Psoas muscle (tissue), 8 donors: Measurements from ENCODE around the gene MAPK6. TPM values are rescaled to one million over a fixed set of nuclear protein-coding genes. Genes with fewer than 3 reads are reported as not detected.
A peak's percentile ranks its signal among the peaks of the same experiment; 100 is the strongest.

Experiments
- ATAC-seq, 4 donors: fragments of 200-7000 bp; cut with Tn5 transposase; one replicate each; pipeline ENCODE4 v1.9.1; 2020; ENCODE audit warnings: moderate library complexity in 3 of 4, mild to moderate bottlenecking in 2 of 4
- DNase-seq, 2 donors: peaks; one replicate each; pipeline ENCODE4 v3.0.0-alpha.2; 2020
- H3K27ac ChIP-seq: fragments of 200-600 bp; one replicate; pipeline ENCODE4 v1.8.0; 2022
- H3K27me3 ChIP-seq, 3 donors: fragments of 200-600 bp in 1 of 3; one replicate each; pipeline versions ENCODE4 v1.6.1 to v1.8.0; 2013 to 2022; ENCODE audit warnings: low read length in 2 of 3, mild to moderate bottlenecking in 2 of 3, moderate library complexity in 1 of 3; ENCODE audit not compliant: insufficient read depth in 3 of 3
- H3K36me3 ChIP-seq, 2 donors: fragments of 200-600 bp in 1 of 2; one replicate each; pipeline versions ENCODE4 v1.6.1 to v1.8.0; 2013 to 2022; ENCODE audit warnings: low read depth in 1 of 2, mild to moderate bottlenecking in 1 of 2, moderate library complexity in 1 of 2; ENCODE audit not compliant: insufficient read depth in 1 of 2
- H3K4me1 ChIP-seq: fragments of 200-600 bp; one replicate; pipeline ENCODE4 v1.8.0; 2022
- H3K4me3 ChIP-seq: fragments of 200-600 bp; one replicate; pipeline ENCODE4 v1.8.0; 2022; ENCODE audit warnings: mild to moderate bottlenecking
- H3K9me3 ChIP-seq: fragments of 200-600 bp; one replicate; pipeline ENCODE4 v1.8.0; 2022
- WGBS, 3 donors: extraction: QIAGEN DNeasy Blood & Tissue Kit; methylation state at CpG; one replicate each; pipeline versions ENCODE4 v1.1.6 to v1.1.7; 2013; 5-methylcytosine and 5-hydroxymethylcytosine counted together
- intact Hi-C, 2 donors: fragments of 100-400 bp; cut with DNase I; formaldehyde crosslinking; loops; one replicate each; pipeline versions ENCODE4 v1.11.0 to v1.14.2; 2022
- polyA plus RNA-seq, 3 donors: library from polyadenylated mRNA; stranded (reverse); fragments of 200-250 nt; gene quantifications; one replicate each; pipeline ENCODE4 v1.2.3, GENCODE V29; 2013
- total RNA-seq, 4 donors: library from RNA; stranded (reverse); fragmentation: NEBNext Ultra II Directional in 2 of 4; extraction: Animal tissue kit (Norgen Biotek cat#: 25700) in 2 of 4; gene quantifications; one replicate each; pipeline versions ENCODE4 v1.2.1 to v1.2.4, GENCODE V29; 2021 to 2023
- TF ChIP-seq, protein P1 (sequence below): fragments of 200-600 bp; IDR thresholded peaks from one replicate; pipeline ENCODE4 v1.8.0; 2022; ENCODE audit warnings: antibody characterized with exemption
- donor health status: healthy with polysubstance abuse.
- donor health status: DM: no; HTN: no; CAD: no; lungs with moderate emphysema.
- donor health status: Bipolar disorder and iron deficiency.
- donor health status: healthy.
- donor health status: DM: yes; HTN: yes; CAD: no.
- donor health status: DM: no; HTN: no; CAD: no.
- donor health status: DM: no; HTN: no; CAD: no.
- donor health status: DM: yes; HTN: yes; CAD: no.

Gene MAPK6
- total and polyA plus RNA-seq, 7 donors = 21.1 to 62.7 (median 48.5) TPM

DNA sequence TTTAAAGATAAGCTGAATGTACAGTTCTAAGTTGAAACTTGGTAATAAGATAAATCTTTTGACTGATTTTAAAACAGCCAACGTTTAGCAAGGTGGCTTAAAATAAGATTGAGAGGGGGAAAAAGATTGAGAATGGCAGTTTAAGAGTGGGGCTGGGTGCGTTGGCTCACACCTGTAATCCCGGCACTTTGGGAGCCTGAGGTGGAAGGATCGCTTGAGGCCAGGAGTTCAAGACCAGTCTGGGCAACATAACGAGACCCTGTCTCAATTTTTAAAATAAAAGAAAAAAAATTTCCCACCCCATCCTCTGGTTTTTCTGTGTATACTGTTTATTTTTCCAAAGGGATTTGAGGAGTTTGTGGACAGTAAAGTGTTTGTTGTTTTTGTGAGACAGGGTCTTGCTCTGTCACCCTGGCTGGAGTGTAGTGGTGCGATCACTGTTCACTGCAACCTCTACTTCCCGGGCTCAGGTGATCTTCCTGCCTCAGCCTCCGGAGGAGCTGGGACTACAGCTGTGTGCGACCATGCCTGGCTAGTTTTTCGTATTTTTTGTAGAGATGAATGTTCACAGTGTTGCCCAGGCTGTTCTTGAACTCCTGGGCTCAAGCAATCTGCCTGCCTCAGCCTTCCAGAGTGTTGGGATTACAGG is 3.0 kb downstream of the MAPK6 start:
- peak overlapping the region; percentile 83 for H3K27ac ChIP-seq
- peak overlapping the region; percentile 65 for H3K4me3 ChIP-seq
- H3K4me1 ChIP-seq = peaks cover 37% of the 10 kb centered on the region
- no peaks in the 10 kb centered on the region for H3K9me3 ChIP-seq
- WGBS, 3 donors = 45 to 72% (median 55%) methylated on average over 10 of the region's 10 CpGs
- no peak for DNase-seq
- H3K36me3 ChIP-seq = no peaks in the 10 kb centered on the region
- TF ChIP-seq, protein P1, sequence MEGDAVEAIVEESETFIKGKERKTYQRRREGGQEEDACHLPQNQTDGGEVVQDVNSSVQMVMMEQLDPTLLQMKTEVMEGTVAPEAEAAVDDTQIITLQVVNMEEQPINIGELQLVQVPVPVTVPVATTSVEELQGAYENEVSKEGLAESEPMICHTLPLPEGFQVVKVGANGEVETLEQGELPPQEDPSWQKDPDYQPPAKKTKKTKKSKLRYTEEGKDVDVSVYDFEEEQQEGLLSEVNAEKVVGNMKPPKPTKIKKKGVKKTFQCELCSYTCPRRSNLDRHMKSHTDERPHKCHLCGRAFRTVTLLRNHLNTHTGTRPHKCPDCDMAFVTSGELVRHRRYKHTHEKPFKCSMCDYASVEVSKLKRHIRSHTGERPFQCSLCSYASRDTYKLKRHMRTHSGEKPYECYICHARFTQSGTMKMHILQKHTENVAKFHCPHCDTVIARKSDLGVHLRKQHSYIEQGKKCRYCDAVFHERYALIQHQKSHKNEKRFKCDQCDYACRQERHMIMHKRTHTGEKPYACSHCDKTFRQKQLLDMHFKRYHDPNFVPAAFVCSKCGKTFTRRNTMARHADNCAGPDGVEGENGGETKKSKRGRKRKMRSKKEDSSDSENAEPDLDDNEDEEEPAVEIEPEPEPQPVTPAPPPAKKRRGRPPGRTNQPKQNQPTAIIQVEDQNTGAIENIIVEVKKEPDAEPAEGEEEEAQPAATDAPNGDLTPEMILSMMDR = no peak
- H3K27me3 ChIP-seq = no peaks in the 10 kb centered on the region
- intact Hi-C loops = loop anchor here (5.0 to 10.0 kb wide), 2 partner anchors 53 to 55 kb away; no protein-coding TSS in a partner anchor
- no peak for ATAC-seq

DNA sequence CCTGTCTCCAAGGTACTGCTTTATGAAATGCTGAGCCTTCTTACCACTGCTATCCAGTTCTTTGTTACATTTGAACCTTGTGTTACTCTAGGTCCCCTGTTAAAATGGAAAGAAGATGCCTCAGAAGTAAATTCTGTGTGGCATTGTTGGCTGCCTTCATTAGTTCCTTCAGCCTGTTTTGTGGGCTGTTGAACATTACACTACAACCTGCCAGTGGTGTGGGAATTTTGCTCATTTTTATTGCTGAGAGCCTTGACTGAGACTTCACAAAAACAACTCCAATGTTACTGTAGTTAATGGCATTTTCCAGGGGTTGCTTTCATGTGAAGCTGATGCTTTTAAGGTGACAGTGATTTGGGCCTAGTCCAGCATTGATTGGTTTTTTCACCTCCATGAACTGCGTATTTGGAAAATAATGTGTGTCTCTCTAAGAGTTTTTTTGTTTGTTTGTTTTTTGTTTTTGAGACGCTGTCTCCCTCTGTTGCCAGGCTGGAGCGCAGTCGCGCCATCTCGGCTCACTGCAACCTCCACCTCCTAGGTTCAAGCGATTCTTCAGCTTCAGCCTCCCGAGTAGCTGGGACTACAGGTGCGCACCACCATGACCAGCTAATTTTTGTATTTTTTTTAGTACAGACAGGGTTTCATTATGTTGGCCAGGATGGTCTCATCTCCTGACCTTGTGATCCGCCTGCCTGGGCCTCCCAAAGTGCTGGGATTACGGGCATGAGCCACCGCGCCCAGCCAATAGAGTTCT is 4.3 kb downstream of the MAPK6 start:
- WGBS, 3 donors = 95 to 99% (median 96%) methylated on average over 13 of the region's 13 CpGs
- no peak overlapping the region for H3K4me3 ChIP-seq
- peak overlapping the region; percentile 83 for H3K27ac ChIP-seq
- no peaks in the 10 kb centered on the region for H3K9me3 ChIP-seq
- peaks cover 43% of the 10 kb centered on the region for H3K4me1 ChIP-seq
- no peaks in the 10 kb centered on the region for H3K27me3 ChIP-seq
- TF ChIP-seq, protein P1 = no peak
- ATAC-seq (no peak), DNase-seq (no peak)
- intact Hi-C loops = loop anchor here (5.0 to 10.0 kb wide), 2 partner anchors 51 to 54 kb away; no protein-coding TSS in a partner anchor
- H3K36me3 ChIP-seq = no peaks in the 10 kb centered on the region

GRCh38 chr15:52028431-52029093 is 9.5 kb downstream of the MAPK6 start:
- no peaks in the 10 kb centered on the region for H3K27me3 ChIP-seq
- no peaks in the 10 kb centered on the region for H3K9me3 ChIP-seq
- no peak overlapping the region for H3K4me3 ChIP-seq
- H3K27ac ChIP-seq = no peak overlapping the region
- WGBS, 3 donors = 87 to 96% (median 91%) methylated on average over 5 of the region's 5 CpGs
- peaks cover 22% of the 10 kb centered on the region for H3K4me1 ChIP-seq
- ATAC-seq (no peak), DNase-seq (no peak)
- H3K36me3 ChIP-seq = no peaks in the 10 kb centered on the region
- TF ChIP-seq, protein P1 = no peak
- intact Hi-C loops = loop anchor here in 1 of 2 donors (10.0 kb wide), 1 partner anchor 46 kb away; no protein-coding TSS in a partner anchor

- no peaks in the 10 kb centered on the region for H3K9me3 ChIP-seq
- no peaks in the 10 kb centered on the region for H3K36me3 ChIP-seq
- H3K27me3 ChIP-seq = no peaks in the 10 kb centered on the region
- DNase-seq (no peak), ATAC-seq (no peak)
- peak overlapping the region; percentile 6 for H3K27ac ChIP-seq
- H3K4me3 ChIP-seq = no peak overlapping the region
- intact Hi-C loops = no loop called here
- TF ChIP-seq, protein P1 = no peak
- WGBS, 3 donors = 86 to 89% (median 88%) methylated on average over 2 of the region's 2 CpGs
- H3K4me1 ChIP-seq = peaks cover 15% of the 10 kb centered on the region
These were observed 11.0 kb downstream of the MAPK6 start for GRCh38 chr15:52030010-52030409.
